Thoracic aorta (tissue), 2 donors: Measurements from ENCODE around the gene TLR6. TPM values are rescaled to one million over a fixed set of nuclear protein-coding genes. Genes with fewer than 3 reads are reported as not detected.

Experiments
- ATAC-seq: fragments of 150-250 bp; one replicate; pipeline ENCODE4 v1.8.0; 2017; ENCODE audit warnings: low read depth; ENCODE audit not compliant: insufficient number of reproducible peaks, low FRiP score
- DNase-seq: peaks from one replicate; pipeline ENCODE4 v3.0.0-alpha.2; 2020; ENCODE audit warnings: low spot score
- H3K27ac ChIP-seq, 2 donors: fragments of 200-600 bp; sonication (generic); 1 replicate in 1 of 2; 2 replicates in 1 of 2; pipeline ENCODE4 v1.5.1; 2016; ENCODE audit warnings: mild to moderate bottlenecking in 2 of 2, moderate library complexity in 2 of 2
- H3K27me3 ChIP-seq: fragments of 200-600 bp; sonication (generic); replicated peaks from 2 replicates; pipeline ENCODE4 v1.6.0; 2016; ENCODE audit warnings: mild to moderate bottlenecking; ENCODE audit not compliant: insufficient read depth
- H3K36me3 ChIP-seq: fragments of 200-600 bp; sonication (generic); one replicate; pipeline ENCODE4 v1.5.1; 2016
- H3K4me1 ChIP-seq, 2 donors: fragments of 200-600 bp; sonication (generic); 1 replicate in 1 of 2; 2 replicates in 1 of 2; pipeline versions ENCODE4 v1.5.1 to v1.6.0; 2016; ENCODE audit warnings: low read depth in 2 of 2, mild to moderate bottlenecking in 1 of 2; ENCODE audit not compliant: control insufficient read depth in 1 of 2
- H3K4me3 ChIP-seq: fragments of 200-600 bp; sonication (generic); 2 replicates; pipeline ENCODE4 v1.5.1; 2016; ENCODE audit warnings: mild to moderate bottlenecking
- H3K9me3 ChIP-seq: fragments of 200-600 bp; sonication (generic); 2 replicates; pipeline ENCODE4 v1.5.1; 2016
- CTCF ChIP-seq: fragments of 200-600 bp; sonication (generic); IDR thresholded peaks from one replicate; pipeline ENCODE4 v1.5.1; 2019; ENCODE audit warnings: antibody characterized with exemption
- total RNA-seq, 2 donors: library from RNA; depleted of rRNA; stranded (reverse); fragments of >200 nt; gene quantifications; one replicate each; pipeline versions ENCODE4 v1.1.0 to v1.2.3, GENCODE V29; 2016

The TLR6 gene
- total RNA-seq, 2 donors from 2014 or later: 1.8 to 3.5 TPM

GRCh38 chr4:38872620-38873019 is 16.0 kb upstream of the TLR6 start:
- DNase-seq (no peak), ATAC-seq (no peak)
- no peaks in the 10 kb centered on the region for H3K27me3 ChIP-seq
- TF ChIP-seq CTCF: no peak
- H3K4me1 ChIP-seq: peaks cover 14 to 55% of the 10 kb centered on the region in 2 donors
- H3K27ac ChIP-seq: no peak overlapping the region
- no peaks in the 10 kb centered on the region for H3K9me3 ChIP-seq
- no peaks in the 10 kb centered on the region for H3K36me3 ChIP-seq
- H3K4me3 ChIP-seq: no peak overlapping the region

GRCh38 chr4:38871593-38871992 is 15.0 kb upstream of the TLR6 start:
- DNase-seq (no peak), ATAC-seq (no peak)
- H3K36me3 ChIP-seq: no peaks in the 10 kb centered on the region
- H3K4me3 ChIP-seq: no peak overlapping the region
- TF ChIP-seq CTCF: no peak
- H3K27me3 ChIP-seq: no peaks in the 10 kb centered on the region
- H3K27ac ChIP-seq: no peak overlapping the region
- H3K4me1 ChIP-seq: peaks cover 14 to 59% of the 10 kb centered on the region in 2 donors
- H3K9me3 ChIP-seq: no peaks in the 10 kb centered on the region

DNA sequence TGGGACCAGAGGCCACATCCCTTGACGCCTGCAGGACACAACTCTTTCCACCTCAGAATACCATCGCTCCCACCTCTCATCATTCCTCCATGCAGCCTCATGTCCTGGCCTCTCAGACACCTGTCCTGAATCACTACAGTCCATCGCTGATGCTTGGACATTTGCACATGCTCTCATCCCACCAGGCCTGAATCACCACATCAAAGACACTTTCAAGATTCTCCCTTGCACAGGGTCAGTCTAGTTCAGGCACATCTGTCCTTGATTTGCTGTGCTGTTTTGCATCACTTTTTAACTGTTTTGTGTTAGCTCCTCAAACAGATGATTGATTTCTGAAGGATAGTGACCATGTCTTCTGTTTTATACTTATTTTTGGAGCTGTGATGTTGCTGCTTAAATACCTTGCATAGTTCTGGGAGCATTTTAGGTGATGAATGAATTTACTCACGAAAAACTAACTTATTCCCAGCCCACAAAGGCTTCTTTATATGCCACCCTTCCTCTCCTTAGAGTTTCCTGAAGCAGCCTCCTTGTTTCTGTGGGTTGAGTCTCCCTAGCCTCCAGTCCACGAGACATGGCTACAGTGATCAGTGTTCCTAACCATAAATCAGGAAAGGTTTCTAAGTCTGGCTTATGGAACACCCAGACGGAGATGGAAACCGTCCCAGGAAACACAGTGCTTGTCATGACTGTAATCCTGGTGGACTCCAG is 13.6 kb upstream of the TLR6 start:
- Histone ChIP-seq H3K27me3 (no peaks in the 10 kb centered on the region), H3K9me3 (no peaks in the 10 kb centered on the region), H3K4me3 (no peak overlapping the region), H3K36me3 (no peaks in the 10 kb centered on the region), H3K4me1 (peaks cover 14 to 59% of the 10 kb centered on the region in 2 donors), H3K27ac (peak overlapping the region; percentile 64 to 96)
- ATAC-seq (no peak), DNase-seq (no peak)
- no peak for TF ChIP-seq CTCF

GRCh38 chr4:38869511-38869910 is 12.9 kb upstream of the TLR6 start:
- H3K36me3 ChIP-seq: no peaks in the 10 kb centered on the region
- H3K27me3 ChIP-seq: no peaks in the 10 kb centered on the region
- no peak for TF ChIP-seq CTCF
- peaks cover 14 to 59% of the 10 kb centered on the region in 2 donors for H3K4me1 ChIP-seq
- H3K27ac ChIP-seq: peak overlapping the region; percentile 64 to 96
- no peaks in the 10 kb centered on the region for H3K9me3 ChIP-seq
- DNase-seq: no peak
- ATAC-seq: peak; percentile 8
- peak overlapping the region; percentile 94 for H3K4me3 ChIP-seq

GRCh38 chr4:38868059-38868960 is 11.7 kb upstream of the TLR6 start:
- H3K36me3 ChIP-seq: no peaks in the 10 kb centered on the region
- H3K9me3 ChIP-seq: no peaks in the 10 kb centered on the region
- H3K4me3 ChIP-seq: peak overlapping the region; percentile 94
- H3K27ac ChIP-seq: peak overlapping the region; percentile 64 to 96
- no peaks in the 10 kb centered on the region for H3K27me3 ChIP-seq
- ATAC-seq (peak; percentile 1), DNase-seq (no peak)
- no peak for TF ChIP-seq CTCF
- H3K4me1 ChIP-seq: peaks cover 14 to 51% of the 10 kb centered on the region in 2 donors
